SW480 (cell line): ENCODE results near the gene IL2RA.
A peak's percentile ranks its signal among the peaks of the same experiment; 100 is the strongest.
"Not testable (repeated sequence)": the region's sequence is repeated elsewhere in the genome, so short reads cannot be mapped to it uniquely, and the experiment has no call there.

Experiments
- DNase-seq: peaks from one replicate; pipeline ENCODE4 v3.0.0-alpha.2; 2016; ENCODE audit warnings: low spot score

The IL2RA gene

DNA sequence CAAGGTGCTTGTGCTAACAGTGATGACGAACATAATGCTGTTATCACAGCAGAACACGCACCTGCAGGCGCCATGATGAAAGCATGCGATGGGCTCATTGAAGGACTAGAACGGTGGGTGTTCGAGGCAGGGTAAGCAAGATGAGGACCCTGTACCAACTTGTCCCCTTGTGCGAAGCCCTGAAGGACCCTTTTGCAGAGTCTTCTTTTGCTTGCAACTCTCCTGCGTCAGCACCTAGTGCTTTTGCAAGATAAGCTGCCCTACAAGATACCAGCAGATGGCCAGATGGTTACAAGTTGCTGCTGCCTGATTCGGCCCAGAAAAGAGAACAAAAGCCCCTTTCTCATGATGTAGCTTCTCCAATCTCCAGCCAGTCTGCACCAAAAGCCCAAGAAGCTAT lies 80.6 kb downstream of the IL2RA start:
- DNase-seq, result no peak

DNA sequence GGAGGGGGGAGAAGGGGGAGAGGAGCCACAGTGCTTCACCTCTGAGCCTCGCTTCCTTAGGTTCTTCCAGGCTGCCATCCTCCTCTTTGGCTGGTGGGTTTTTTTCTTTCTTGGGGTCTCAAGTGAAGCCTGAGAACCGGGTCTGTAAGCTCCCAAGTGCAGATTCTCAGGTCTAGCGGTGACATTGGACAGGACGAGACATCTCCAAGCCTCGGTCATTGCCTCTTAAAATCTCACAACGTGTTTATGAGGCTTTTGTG lies 84.0 kb downstream of the IL2RA start:
- DNase-seq, result no peak

DNA sequence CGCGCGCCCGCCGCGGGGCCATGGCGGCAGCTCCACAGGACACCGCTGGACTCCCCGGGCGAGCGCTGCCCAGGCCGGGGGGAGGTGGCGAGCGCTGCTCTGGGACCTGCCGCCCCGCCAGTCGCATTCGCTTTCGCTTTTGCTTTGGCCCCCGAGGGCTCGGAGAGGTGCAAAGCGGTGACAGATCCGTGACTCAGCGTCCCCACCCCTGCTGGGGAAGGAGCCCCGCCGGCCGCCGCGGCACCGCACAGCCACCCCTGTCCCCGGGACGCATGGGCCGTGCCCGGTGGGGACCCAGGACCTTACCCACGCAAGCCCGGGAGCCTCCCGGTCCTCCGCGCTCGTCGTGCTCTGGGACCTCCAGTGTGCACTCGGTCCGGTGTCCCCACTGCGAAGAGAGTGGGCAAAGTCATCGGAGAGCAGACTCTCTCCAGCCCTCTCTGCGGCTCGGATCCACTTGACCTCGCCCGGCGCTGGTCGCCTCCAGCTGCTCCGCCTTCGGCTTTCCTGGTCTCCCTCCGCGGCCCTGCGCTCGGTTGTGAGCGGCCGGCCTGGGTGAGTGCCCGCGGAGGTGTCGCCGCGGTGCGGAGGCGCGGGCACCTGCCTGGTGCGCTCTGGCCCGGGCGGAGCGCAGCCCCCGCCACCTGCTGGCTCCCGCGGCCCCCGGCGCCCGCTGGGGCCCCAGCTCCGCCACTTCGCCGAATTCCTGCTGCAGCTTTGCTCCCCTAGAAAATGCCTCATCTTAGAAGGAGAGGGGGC lies 84.5 kb downstream of the IL2RA start, which contains the start of gene IL15RA:
TSS of gene IL15RA (minus strand) at position 73 of the 759 bp plus-strand sequence. CDS start at position 22, 51 bp downstream.
- DNase-seq, result peak; percentile 84

DNA sequence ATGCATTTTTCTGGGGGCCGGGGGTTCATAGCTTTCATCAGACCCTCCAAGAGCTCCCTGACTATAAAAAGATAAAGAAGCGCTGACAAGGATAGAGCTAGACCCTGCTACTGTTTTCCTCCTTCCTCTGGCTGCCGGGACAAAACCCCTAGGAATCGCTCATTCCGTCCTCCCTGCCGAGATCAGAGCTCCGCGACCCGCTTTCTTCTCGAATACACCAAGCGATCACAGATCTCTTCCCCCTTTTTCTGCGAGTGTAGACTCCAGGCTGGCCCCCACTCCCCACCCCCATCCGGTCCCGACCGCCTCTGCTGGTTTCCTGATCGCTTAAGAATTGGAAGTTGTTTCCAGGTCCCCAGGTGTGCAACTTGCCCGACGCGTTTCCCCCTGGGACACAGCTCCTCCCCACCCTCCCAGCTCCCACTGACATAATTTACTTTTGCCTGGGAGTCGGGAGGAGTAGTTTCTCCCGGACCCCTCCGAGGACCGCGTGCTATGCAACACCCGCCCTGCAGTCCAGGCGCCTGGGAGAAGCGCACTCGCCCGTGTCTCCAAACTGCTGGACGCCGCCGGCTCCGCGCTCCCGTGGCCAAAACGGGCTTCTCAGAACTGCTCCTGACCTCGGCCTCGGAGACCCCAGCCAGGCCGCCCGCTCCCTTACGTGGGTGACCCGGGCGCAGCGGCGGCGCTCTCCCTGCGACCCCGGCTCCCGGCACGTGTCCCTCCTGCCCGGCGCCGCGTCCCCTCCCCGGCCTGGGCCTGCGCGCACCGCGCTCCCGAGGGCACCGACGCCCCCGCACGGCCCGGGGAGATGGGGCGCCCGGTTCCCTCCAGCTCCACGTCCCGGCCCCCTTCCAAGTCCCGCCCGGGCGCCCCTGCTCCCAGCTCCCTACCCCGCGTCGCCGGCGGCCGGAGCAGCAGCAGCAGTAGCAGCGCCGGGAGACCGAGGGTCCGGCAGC lies 85.4 kb downstream of the IL2RA start:
- DNase-seq, result peak; percentile 49

DNA sequence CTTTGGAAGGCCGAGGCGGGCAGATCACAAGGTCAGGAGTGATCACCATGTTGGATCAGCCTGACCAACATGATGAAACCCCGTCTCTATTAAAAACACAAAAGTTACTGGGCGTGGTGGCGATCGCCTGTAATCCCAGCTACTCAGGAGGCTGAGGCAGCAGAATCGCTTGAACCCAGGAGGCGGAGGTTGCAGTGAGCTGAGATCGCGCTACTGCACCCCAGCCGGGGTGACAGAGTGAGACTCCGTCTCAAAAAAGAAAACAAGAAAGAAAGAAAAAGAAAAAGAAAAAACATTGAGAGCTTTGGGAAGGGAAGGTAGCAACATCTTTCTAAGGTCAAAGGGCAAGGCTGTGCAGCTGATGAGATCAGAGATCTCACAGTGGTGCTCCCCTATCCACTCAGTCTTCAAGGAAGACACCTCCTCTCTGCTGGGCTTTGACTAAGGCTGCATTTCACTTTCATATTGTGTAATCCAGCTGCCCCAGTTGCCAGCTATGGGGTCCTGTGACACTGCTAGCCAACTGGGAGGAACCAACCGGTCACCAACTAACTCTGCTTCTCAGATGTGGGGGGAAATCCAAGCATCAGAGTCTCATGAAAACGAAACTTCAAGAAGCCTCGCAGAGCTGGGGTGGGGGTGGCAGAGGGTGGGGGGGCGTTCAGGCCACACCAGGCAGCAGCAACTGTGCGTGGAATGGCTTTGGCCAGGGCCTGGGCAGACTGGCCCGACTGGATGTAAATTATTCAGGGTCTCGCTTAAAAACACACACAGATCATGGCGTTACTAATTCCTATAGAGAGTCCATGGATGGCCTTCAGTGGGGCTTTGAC lies 86.3 kb downstream of the IL2RA start:
- DNase-seq, result peak; percentile 22

DNA sequence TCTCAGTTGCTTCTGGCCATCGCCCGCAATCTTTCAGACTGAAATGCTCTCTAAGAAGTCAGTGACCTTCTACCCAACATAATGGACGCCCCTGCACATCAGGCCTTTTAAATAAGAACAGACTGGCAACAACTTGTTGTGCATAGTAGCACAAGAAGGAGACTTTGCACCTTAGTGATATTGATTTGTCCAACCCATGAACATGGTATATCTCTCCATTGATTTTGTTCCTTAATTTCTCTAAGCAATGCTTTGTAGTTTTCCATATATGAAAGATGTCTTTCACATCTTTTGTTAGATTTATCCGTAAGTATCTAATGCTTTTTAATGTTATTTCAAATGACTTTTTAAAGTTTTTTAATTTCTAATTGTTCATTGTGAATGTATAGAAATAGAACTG lies 89.1 kb downstream of the IL2RA start:
- no peak for DNase-seq

DNA sequence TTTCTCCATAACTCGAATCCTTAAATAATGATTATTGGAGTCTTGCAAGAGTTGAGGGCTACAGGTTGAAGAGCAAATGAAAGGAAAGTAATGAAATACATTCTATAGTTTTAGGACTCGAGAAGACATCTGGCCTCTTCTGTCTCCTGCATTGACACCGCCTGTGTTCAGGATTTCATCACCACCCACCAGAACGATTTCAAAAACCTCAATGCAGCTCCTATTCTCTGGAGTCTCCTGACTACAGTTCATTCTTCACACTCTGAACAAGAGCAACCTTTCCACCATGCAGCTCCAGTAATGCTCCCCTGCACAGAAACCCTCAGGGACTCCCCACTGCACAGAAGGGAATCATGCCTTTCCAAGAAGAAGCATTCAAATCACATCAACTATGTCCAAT lies 90.3 kb downstream of the IL2RA start:
- no peak for DNase-seq

DNA sequence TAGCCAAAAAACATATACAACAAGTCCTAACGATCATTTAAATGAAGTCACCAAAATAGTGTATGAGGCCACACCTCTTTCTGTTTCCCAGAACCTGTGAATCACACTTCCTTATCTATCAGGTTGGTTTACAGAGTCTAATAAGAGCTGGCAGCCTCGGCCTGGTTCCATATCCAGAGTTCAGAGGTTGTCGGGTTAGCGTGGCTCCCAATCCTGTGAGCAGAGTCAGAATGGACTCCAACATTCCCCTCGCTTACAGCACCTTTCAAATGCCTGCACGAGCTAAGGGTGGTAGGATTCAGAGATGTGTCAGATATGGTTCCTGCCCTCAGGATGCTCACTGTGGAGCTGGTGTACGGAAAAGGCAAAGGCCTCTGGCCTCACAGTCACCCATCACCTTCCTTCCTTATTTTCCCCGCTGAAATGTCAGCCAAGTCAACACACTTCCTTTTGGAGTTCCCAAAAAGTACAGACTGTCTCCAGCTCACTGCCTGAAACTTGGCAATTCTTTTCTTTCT lies 90.8 kb downstream of the IL2RA start:
- DNase-seq, result no peak

DNA sequence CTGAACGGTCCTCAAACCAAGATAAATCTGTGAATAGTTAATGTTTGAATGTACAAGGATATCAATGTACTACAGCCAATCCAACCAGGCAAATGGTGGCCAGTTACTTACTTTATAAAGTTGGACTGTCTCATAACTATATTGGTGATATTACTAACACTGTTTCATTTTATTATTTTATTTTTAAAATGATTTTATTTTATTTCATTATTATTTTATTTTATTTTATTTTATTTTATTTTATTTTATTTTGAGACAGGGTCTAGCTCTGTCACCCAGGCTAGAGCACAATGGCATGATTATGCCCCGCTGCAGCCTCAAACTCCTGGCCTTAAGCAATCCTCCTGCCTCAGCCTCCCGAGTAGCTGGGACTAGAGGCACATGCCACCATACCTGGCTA lies 91.6 kb downstream of the IL2RA start:
- DNase-seq, result no peak

DNA sequence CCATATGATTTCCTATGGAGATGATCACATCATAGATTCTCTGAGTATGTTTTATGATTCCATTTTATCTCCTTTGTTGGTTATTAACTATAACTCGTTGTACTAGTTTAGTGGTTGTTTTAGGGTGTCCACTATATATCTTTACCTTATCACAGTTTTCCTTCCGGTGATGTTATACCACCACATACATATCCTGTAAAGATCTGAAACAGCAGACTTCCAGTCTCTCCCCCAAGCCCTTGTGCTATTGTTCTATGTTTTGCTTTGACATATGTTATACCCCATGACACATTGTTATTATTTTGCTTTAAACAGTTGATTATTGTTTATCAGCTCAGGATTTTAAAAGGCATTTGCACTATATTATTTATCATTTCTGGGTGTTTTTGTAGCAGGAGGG lies 92.1 kb downstream of the IL2RA start:
- no peak for DNase-seq

DNA sequence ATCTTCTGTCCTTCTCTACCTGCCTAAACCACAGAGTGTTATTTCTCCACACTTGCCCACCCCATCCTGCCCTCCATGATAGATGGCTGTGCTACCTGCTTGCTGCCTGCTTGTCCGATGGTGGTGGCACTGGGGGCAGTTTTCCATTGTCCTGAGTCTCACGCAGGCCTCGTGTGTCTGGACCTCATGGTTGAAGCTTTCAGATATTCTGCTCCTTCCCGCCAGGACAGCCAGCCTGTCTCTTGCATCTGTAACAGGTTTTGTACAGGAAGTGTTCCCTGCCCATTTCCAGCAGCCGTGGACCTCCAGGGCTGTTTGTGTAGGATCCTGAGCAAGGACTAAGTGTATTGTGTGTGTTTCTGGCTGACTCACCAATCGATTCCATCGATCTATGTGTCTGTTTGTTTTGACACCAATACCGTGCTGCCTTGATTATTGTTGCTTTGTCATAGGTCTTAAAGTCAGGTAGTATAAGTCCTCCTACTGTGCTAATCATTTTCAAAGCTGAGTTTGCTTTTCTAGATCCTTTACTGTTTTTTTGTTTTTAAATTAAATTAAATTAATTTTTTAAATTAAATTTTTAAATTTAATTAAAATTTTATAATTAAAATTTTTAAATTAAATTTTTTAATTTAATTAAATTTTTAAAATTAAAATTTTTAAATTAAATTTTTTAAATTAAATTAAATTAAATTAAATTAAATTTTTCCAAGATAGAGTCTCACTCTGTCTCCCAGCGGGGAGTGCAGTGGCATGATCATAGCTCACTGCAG lies 93.3 kb downstream of the IL2RA start:
- DNase-seq, result no peak

DNA sequence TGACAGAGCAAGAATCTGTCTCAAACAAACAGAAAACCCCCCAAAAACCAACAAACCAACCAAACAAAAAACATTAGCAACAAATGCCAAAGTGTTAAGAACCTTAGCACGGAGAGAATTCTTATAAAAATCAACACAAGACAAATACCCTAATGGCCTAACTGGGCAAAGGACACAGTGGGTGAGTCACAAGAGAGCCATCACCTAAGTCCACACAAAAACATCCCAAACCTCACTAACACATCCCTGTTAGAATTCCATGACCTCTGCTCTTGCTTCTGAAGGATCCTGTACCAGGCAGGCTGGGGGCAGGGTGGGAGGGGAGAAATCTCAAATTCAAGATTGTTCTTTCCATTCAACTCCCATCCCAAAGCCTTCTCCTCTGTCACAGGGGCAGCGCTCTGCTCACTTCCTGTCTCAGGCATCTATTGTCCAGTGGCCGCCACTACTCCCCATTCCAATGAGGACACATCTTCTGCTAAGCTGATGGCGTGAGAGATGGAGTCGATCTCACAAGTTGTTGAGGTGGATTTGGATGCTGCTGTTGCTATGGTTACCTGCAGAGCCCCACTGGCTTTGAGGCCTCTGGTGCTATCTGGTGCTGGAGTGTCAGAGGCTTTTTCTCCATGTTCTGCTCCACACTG lies 94.0 kb downstream of the IL2RA start:
- no peak for DNase-seq

DNA sequence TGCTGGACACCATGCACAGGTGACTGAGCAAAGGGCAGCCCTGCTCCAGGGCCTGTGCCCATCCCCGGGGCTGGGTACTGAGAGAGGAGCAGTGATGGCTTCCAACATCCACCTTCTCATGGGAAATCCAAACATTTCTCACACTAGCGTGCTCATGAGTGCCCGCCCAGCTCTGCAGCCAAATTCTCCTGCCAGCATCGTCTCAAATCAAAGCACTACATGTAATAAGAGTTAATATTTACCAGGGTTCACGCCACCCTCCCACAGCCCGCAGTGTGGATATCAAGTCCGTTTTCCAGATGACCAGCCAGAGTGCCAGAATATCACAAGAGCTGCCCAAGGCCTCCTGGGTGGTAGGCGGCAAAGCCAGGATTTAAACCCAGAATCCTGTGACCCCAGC lies 96.9 kb downstream of the IL2RA start:
- no peak for DNase-seq

DNA sequence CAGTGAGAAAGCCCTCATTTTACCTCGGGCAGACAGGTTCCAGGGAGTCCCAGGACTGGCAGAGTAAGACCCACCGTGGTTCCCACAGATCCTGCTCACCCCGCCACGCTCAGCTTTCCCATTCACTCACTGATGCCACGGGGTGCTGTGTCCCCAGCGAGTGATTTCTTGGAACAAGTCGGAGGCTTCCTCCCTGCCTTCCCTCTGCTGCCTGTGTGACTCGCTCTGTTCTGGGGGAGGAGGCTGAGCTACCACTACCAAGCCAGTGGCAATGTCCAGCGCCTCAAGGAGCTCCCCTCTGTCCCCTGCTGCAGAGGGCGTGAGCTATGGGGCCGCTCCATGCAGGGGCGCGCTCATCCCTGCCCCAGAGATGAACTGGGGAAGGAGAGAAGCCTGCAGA lies 97.4 kb downstream of the IL2RA start:
- DNase-seq, result no peak

DNA sequence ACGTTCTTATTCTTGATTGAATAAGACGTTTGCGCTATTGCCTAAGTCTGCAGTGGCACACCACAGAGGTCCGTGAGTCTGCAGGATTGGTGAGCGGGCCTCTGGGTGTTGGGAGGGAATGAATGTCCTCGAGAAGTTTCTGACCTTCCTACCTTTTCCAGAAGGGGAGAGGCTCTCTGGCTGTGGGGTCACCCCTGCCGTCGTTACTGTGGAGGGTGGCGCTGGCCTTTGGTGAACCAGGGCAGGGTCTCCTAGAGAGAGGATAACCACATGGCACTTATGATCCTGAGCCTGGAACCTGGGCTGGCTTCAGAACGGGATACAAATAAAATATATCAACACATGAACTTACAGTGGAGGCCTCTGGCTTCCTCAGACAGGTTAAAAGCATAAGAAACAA lies 98.6 kb downstream of the IL2RA start:
- no peak for DNase-seq

DNA sequence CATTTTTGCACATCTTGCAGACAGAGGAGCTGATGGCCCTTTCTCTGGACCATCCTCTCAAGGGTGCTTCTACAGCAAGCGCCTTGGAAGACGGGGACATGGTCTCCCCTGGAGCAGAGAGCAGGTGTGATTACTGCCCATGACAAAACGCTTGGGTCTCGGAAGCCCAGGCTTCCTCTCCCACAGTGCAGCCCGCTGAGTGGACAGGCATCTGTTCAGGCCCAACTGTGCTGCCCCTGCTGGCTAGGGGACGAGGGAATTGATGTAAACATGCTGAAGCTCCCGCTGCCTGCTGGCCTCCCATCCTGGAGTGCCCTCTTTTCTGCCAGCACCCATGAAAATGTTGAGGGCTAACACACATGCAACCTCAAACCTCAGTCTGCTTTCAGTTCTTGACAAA lies 99.1 kb downstream of the IL2RA start:
- no peak for DNase-seq

DNA sequence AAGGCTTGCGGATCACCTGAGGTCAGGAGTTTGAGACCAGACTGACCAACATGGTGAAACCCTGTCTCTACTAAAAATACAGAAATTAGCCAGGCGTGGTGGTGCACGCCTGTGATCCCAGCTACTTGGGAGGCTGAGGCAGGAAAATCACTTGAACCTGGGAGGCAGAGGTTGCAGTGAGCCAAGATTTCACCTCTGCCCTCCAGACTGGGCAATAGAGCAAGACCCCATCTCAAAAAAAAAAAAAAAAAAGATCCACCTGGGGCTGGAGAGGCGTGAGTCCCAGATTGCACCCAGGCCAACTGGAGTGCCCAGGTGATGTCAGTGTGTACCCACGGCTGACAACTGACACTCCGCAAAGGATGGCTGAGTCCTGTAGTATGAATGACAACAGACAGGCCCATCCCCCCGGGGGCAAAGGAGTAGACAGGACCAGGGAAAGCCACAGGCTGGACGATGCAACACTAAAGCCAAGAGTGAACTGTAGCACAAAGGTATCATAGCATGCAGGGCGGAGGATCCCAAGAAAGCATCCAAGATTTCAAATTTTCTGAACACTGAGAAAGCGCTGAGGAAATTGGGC lies 99.7 kb downstream of the IL2RA start:
- DNase-seq, result not testable (repeated sequence)

DNA sequence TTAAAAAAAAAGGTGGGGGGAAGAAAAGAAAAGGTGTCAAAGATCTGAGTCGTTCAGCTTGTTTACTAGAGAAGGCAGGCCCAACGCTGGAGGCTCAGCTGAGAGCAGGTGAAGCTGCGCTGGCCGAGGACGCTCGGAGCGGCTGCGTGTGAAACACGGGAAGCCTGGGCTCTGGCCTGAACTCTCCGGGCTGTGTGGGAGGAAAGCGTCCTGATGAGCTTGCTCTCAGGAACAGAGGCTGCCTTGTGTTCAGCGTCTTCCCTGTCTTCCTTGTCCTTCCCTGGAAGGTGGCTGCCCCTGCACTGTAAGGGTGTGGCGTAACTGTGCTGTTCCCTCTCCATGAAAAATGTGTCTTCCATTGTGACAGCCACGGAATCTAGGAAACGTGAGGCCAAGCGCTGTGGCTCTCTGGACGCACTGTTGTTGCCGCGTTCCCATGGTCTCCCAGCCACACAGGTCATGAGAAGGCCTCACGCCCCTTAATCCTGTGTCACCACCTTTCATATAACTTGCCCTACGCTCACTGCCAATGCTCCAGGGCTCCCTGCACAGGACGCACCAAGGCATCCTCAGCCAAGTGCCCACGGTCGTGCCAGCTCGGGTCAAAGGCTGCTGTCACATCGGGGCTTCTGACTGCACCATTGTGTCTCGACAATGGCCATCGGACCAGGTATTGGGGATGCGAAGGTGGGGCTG lies 100.6 kb downstream of the IL2RA start:
- DNase-seq, result no peak

DNA sequence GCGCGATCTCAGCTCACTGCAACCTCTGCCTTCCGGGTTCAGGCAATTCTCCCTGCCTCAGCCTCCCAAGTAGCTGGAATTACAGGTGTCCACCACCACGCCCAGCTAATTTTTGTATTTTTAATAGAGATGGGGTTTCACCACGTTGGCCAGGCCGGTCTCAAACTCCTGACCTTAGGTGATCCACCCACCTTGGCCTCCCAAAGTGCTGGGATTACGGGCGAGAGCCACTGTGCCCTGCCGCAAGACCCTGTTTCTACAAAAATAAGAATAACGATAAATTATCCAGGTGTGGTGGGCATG lies 101.2 kb downstream of the IL2RA start:
- not testable (repeated sequence) for DNase-seq
